SH-SY5Y (cell line): ENCODE measurements around the gene CORO2B.

ENCODE experiments used
- GATA2 ChIP-seq: IDR thresholded peaks from 2 replicates; pipeline ENCODE4 v1.6.1; 2011; ENCODE audit warnings: mild to moderate bottlenecking, low read depth, low read length
- GATA3 ChIP-seq: IDR thresholded peaks from 2 replicates; pipeline ENCODE4 v1.6.1; 2011; ENCODE audit warnings: low read depth, mild to moderate bottlenecking, low read length, moderate library complexity

- TF ChIP-seq GATA2 (no peak), GATA3 (no peak)
Measured at GRCh38 chr15:68580883-68581155, 2.0 kb downstream of the CORO2B start.
